CD4-positive, alpha-beta T cell (primary cell): ENCODE data around the gene UQCRQ. TPM values are rescaled to one million over a fixed set of nuclear protein-coding genes. Genes with fewer than 3 reads are reported as not detected.

ENCODE experiments used
- ATAC-seq: fragments of 200-7000 bp; cut with Tn5 transposase; one replicate; pipeline ENCODE4 v1.10.0; 2022; ENCODE audit warnings: mild to moderate bottlenecking; ENCODE audit not compliant: poor library complexity
- CTCF ChIA-PET: fragments of 350-600 bp; sonication (Branson Sonifier 250); formaldehyde crosslinking; loops from one replicate; lab custom pipeline; 2021; ENCODE audit warnings: antibody characterized with exemption, inconsistent platforms; lab: Charles Lee
- POLR2A ChIA-PET: fragments of 350-600 bp; sonication (Branson Sonifier 250); formaldehyde crosslinking; loops from one replicate; lab custom pipeline; 2021; ENCODE audit warnings: antibody characterized with exemption, inconsistent platforms; lab: Charles Lee
- DNase-seq, 14 experiments: peaks; one replicate each; pipeline ENCODE4 v3.0.0-alpha.2; 2013 to 2020; ENCODE audit warnings: mixed read lengths in 2 of 14
- H3K27ac ChIP-seq, 2 donors: one replicate each; pipeline versions ENCODE4 v1.5.1 to v1.7.0; 2013; ENCODE audit warnings: low read length in 2 of 2, low read depth in 1 of 2, mild to moderate bottlenecking in 1 of 2
- H3K27me3 ChIP-seq, 2 experiments: 1 replicate in 1 of 2; 2 replicates in 1 of 2; pipeline versions ENCODE4 v1.6.1 to v1.7.0; 2013; ENCODE audit warnings: low read length in 2 of 2, control low read depth in 1 of 2, mild to moderate bottlenecking in 1 of 2, moderate library complexity in 1 of 2; ENCODE audit not compliant: insufficient read depth in 2 of 2, control insufficient read depth in 1 of 2
- H3K36me3 ChIP-seq: one replicate; pipeline ENCODE4 v1.6.1; 2013; ENCODE audit warnings: low read length, control low read depth; ENCODE audit not compliant: insufficient read depth
- H3K4me1 ChIP-seq: one replicate; pipeline ENCODE4 v1.6.1; 2013; ENCODE audit warnings: low read length, control low read depth; ENCODE audit not compliant: insufficient read depth
- H3K4me3 ChIP-seq: one replicate; pipeline ENCODE4 v1.5.1; 2013; ENCODE audit warnings: mild to moderate bottlenecking, low read length, moderate library complexity
- H3K9me3 ChIP-seq, 2 experiments: 1 replicate in 1 of 2; 2 replicates in 1 of 2; pipeline versions ENCODE4 v1.6.1 to v1.7.0; 2013; ENCODE audit warnings: low read length in 2 of 2, mild to moderate bottlenecking in 2 of 2, control low read depth in 1 of 2, moderate library complexity in 1 of 2; ENCODE audit not compliant: control insufficient read depth in 1 of 2, insufficient read depth in 1 of 2
- H3K27ac Mint-ChIP-seq: one replicate; pipeline ENCODE4 v1.8.0; 2020; ENCODE audit warnings: mixed read lengths
- H3K27me3 Mint-ChIP-seq: one replicate; pipeline ENCODE4 v1.8.0; 2021; ENCODE audit warnings: mixed read lengths
- H3K36me3 Mint-ChIP-seq: one replicate; pipeline ENCODE4 v1.8.0; 2021; ENCODE audit warnings: low read depth, mixed read lengths
- H3K4me1 Mint-ChIP-seq: one replicate; pipeline ENCODE4 v1.8.0; 2021; ENCODE audit warnings: low read depth, mixed read lengths
- H3K4me3 Mint-ChIP-seq: one replicate; pipeline ENCODE4 v1.8.0; 2020; ENCODE audit warnings: mild to moderate bottlenecking, mixed read lengths
- H3K9me3 Mint-ChIP-seq: one replicate; pipeline ENCODE4 v1.8.0; 2020; ENCODE audit warnings: mixed read lengths
- CTCF ChIP-seq: fragments of 200-600 bp; IDR thresholded peaks from one replicate; pipeline ENCODE4 v1.8.0; 2022; ENCODE audit warnings: antibody characterized with exemption, mild to moderate bottlenecking
- intact Hi-C, 2 experiments: fragments of 100-400 bp; cut with DNase I in 1 of 2; cut with micrococcal nuclease in 1 of 2; formaldehyde crosslinking; loops; one replicate each; pipeline versions ENCODE4 v1.15.1 to v1.9.0; 2023 to 2025; cut with DNase I, micrococcal nuclease
- total RNA-seq, 174 experiments: library from RNA in 2 of 174; stranded (reverse) in 2 of 174; gene quantifications; one replicate each; pipeline ENCODE4 v1.2.3 and lab custom pipeline; 2021 to 2026

UQCRQ gene
- total RNA-seq, 2 experiments from 2014 or later, result 119 to 132 TPM

GRCh38 chr5:132898094-132898493, 31.7 kb downstream of the UQCRQ start:
- ChIA-PET POLR2A (no interaction called here), CTCF (interaction anchor here (0.6 kb wide), 1 partner anchor 77 kb away, joined by 3 read pairs; no protein-coding TSS in a partner anchor)
- ATAC-seq (no peak), DNase-seq (no peak)
- H3K4me1 ChIP-seq, result no peaks in the 10 kb centered on the region
- intact Hi-C loops, result no loop called here
- H3K27ac ChIP-seq, result no peak overlapping the region
- no peak for TF ChIP-seq CTCF
- H3K27ac Mint-ChIP-seq, result no peak overlapping the region
- no peaks in the 10 kb centered on the region for H3K9me3 ChIP-seq
- peaks cover 71% of the 10 kb centered on the region for H3K36me3 ChIP-seq
- H3K36me3 Mint-ChIP-seq, result peaks cover 84% of the 10 kb centered on the region
- no peaks in the 10 kb centered on the region for H3K4me1 Mint-ChIP-seq
- H3K4me3 Mint-ChIP-seq, result no peak overlapping the region
- no peaks in the 10 kb centered on the region for H3K9me3 Mint-ChIP-seq
- no peaks in the 10 kb centered on the region for H3K27me3 Mint-ChIP-seq
- no peaks in the 10 kb centered on the region for H3K27me3 ChIP-seq
- no peak overlapping the region for H3K4me3 ChIP-seq

- Mint-ChIP-seq H3K9me3 (no peaks in the 10 kb centered on the region), H3K4me3 (no peak overlapping the region), H3K27ac (no peak overlapping the region), H3K27me3 (no peaks in the 10 kb centered on the region), H3K36me3 (peaks cover 83% of the 10 kb centered on the region), H3K4me1 (peaks cover 16% of the 10 kb centered on the region)
- POLR2A ChIA-PET, result interaction anchor here (0.7 kb wide), 1 partner anchor 485 kb away, joined by 3 read pairs; no protein-coding TSS in a partner anchor
- H3K27me3 ChIP-seq, result no peaks in the 10 kb centered on the region
- ATAC-seq (no peak), DNase-seq (no peak)
- no peak for TF ChIP-seq CTCF
- H3K27ac ChIP-seq, result no peak overlapping the region
- H3K36me3 ChIP-seq, result peaks cover 57% of the 10 kb centered on the region
- H3K4me3 ChIP-seq, result no peak overlapping the region
- H3K9me3 ChIP-seq, result no peaks in the 10 kb centered on the region
- no peaks in the 10 kb centered on the region for H3K4me1 ChIP-seq
- intact Hi-C loops, result no loop called here
- CTCF ChIA-PET, result no interaction called here
These were observed 34.6 kb downstream of the UQCRQ start for GRCh38 chr5:132901036-132901435.

- H3K27me3 Mint-ChIP-seq, result no peaks in the 10 kb centered on the region
- ChIA-PET CTCF (no interaction called here), POLR2A (no interaction called here)
- H3K9me3 Mint-ChIP-seq, result no peaks in the 10 kb centered on the region
- H3K9me3 ChIP-seq, result no peaks in the 10 kb centered on the region
- peaks cover 17% of the 10 kb centered on the region for H3K4me1 Mint-ChIP-seq
- DNase-seq, result no peak
- no peak for TF ChIP-seq CTCF
- H3K27ac Mint-ChIP-seq, result no peak overlapping the region
- peaks cover 50% of the 10 kb centered on the region for H3K36me3 ChIP-seq
- H3K36me3 Mint-ChIP-seq, result peaks cover 81% of the 10 kb centered on the region
- H3K4me3 ChIP-seq, result no peak overlapping the region
- H3K27me3 ChIP-seq, result no peaks in the 10 kb centered on the region
- ATAC-seq, result no peak
- H3K4me1 ChIP-seq, result no peaks in the 10 kb centered on the region
- H3K27ac ChIP-seq, result no peak overlapping the region
- intact Hi-C loops, result no loop called here
- no peak overlapping the region for H3K4me3 Mint-ChIP-seq
These were observed 35.3 kb downstream of the UQCRQ start for GRCh38 chr5:132901730-132902129.
